ENCODE measurements around the gene MRM3.

- TF ChIP-seq CTCF (conservative IDR thresholded peaks at IDR 0.05; ENCODE audit: low read depth in 2 of 2) (no peak), STAT1 (IDR thresholded peaks at IDR 0.05; ENCODE audit: unreplicated experiment) (no peak), REST (IDR thresholded peaks at IDR 0.05; ENCODE audit: unreplicated experiment) (no peak), EZH2 (IDR thresholded peaks at IDR 0.05; ENCODE audit: low read depth, unreplicated experiment) (no peak), EZH2phosphoT487 (IDR thresholded peaks at IDR 0.05; ENCODE audit: unreplicated experiment) (no peak), POLR2AphosphoS5 (IDR thresholded peaks at IDR 0.05; ENCODE audit: low read depth) (no peak), ZNF114 (CRISPR knock-in tag; IDR thresholded peaks at IDR 0.05) (no peak), CREB1 (CRISPR knock-in tag; IDR thresholded peaks at IDR 0.05; ENCODE audit: low read depth) (no peak), NANOG (IDR thresholded peaks at IDR 0.05; ENCODE audit: borderline replicate concordance) (no peak), ETS1 (IDR thresholded peaks at IDR 0.05) (no peak)
Observed at GRCh38 chr17:812638-813204, 30.6 kb downstream of the MRM3 start.
